ENCODE measurements around the gene OR8B3.

Gene OR8B3

DNA sequence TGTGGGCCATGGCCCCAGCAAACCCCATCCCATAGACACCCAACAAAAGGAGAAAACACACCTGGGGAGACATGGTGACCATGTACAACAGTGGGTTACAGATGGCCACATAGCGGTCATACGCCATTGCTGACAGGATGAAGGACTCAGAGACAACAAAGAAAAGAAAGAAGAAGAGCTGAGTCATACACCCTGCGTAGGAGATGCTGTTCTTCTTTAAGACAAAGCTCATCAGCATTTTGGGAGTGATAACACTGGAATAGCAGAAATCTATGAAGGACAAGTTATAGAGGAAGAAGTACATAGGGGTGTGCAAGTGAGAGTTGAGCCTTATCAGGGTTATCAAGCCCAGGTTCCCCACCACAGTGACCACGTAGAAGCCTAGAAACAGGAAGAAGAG is 41.8 kb upstream of the OR8B3 start:
- no peak for FAIRE-seq
- no peak for DNase-seq (ENCODE audit: insufficient read length, low spot score)
- TF ChIP-seq, protein P1, sequence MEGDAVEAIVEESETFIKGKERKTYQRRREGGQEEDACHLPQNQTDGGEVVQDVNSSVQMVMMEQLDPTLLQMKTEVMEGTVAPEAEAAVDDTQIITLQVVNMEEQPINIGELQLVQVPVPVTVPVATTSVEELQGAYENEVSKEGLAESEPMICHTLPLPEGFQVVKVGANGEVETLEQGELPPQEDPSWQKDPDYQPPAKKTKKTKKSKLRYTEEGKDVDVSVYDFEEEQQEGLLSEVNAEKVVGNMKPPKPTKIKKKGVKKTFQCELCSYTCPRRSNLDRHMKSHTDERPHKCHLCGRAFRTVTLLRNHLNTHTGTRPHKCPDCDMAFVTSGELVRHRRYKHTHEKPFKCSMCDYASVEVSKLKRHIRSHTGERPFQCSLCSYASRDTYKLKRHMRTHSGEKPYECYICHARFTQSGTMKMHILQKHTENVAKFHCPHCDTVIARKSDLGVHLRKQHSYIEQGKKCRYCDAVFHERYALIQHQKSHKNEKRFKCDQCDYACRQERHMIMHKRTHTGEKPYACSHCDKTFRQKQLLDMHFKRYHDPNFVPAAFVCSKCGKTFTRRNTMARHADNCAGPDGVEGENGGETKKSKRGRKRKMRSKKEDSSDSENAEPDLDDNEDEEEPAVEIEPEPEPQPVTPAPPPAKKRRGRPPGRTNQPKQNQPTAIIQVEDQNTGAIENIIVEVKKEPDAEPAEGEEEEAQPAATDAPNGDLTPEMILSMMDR (IDR thresholded peaks at IDR 0.05; ENCODE audit: insufficient read depth, missing control alignments), result no peak

DNA sequence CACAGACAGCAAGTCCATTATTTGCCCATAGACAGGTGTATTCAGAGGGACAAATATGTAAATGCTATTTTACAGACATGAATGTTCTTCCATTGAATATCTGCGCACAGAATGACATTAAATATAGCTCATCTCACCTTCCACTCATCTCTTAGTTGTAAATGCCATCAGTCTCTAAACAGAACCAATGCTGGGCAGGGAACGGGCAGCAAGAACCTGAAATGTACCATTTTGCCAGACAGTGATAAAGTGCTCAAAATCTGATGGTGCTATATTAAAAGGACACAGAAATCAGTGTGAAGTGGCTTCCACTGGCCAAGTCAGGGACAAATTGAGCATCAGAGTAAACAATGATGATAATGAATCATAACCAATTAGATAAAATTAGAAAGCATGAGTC is 35.9 kb upstream of the OR8B3 start:
- TF ChIP-seq, protein P1 (IDR thresholded peaks at IDR 0.05; ENCODE audit: insufficient read depth, missing control alignments), result no peak
- FAIRE-seq, result no peak
- no peak for DNase-seq (ENCODE audit: insufficient read length, low spot score)

DNA sequence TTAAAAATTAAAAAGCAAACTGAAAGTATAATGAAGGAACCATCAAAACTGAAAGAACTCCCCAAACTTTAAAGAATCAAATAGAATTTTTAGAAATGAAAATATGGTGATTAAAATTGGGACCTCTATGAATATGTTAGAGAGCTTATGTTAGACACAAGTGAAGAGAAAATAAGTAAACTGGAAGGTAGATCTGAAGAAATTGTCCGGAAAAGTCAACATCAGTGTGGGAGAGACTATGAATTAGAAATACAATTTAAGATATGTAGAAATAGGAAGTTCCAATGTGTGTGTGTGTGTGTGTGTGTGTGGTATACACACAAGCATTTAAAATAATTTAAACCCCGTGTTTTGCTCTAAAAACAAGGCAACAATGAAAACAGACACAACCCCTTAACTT is 30.8 kb upstream of the OR8B3 start:
- DNase-seq (ENCODE audit: insufficient read length, low spot score), result no peak
- TF ChIP-seq, protein P1 (IDR thresholded peaks at IDR 0.05; ENCODE audit: insufficient read depth, missing control alignments), result no peak
- FAIRE-seq, result no peak

DNA sequence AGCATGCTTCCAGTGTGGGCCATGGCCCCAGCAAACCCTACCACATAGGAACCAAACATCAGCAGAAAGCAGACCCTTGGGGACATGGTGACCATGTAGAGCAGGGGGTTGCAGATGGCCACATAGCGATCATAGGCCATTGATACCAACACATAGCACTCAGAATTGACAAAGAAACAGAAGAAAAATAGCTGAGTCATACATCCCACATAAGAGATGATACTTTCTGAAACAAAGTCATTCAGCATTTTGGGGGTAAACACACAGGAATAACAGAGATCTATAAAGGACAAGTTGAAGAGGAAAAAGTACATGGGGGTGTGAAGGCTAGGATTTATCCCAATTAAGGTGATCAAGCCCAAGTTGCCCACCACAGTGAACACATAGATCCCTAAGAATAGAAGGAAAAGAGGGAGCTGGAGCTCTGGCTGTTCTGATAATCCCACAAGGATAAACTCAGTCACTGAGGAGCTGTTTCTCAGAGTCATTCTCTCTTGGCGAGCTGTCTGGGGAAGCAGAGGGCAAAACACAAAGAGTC is 25.6 kb upstream of the OR8B3 start, which contains the start of gene OR8B4:
TSS of gene OR8B4 (minus strand) at position 488 of the 538 bp plus-strand sequence. CDS start at position 488, 0 bp downstream.
- no peak for FAIRE-seq
- TF ChIP-seq, protein P1 (IDR thresholded peaks at IDR 0.05; ENCODE audit: insufficient read depth, missing control alignments), result no peak
- no peak for DNase-seq (ENCODE audit: insufficient read length, low spot score)

DNA sequence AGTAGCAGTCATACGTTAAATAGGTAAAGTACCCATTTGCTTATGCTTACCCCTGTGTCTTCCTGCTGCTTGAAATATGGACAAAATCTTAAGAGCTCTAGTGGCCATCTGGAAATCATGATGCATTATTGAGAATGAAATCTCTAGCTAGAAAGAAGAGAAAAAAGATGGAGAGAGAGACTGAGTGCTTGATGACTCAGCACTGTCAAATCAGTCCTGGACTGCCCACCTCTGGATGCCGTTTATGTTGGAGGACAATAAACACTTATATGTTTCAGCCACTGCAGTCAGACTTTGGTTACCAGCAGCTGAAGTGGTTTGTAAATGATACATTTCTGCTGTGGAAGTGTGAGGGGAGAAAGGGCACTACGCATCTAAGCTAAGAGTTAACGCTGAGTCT is 22.2 kb upstream of the OR8B3 start:
- FAIRE-seq (no peak), DNase-seq (ENCODE audit: insufficient read length, low spot score) (no peak)
- TF ChIP-seq, protein P1 (IDR thresholded peaks at IDR 0.05; ENCODE audit: insufficient read depth, missing control alignments), result no peak

DNA sequence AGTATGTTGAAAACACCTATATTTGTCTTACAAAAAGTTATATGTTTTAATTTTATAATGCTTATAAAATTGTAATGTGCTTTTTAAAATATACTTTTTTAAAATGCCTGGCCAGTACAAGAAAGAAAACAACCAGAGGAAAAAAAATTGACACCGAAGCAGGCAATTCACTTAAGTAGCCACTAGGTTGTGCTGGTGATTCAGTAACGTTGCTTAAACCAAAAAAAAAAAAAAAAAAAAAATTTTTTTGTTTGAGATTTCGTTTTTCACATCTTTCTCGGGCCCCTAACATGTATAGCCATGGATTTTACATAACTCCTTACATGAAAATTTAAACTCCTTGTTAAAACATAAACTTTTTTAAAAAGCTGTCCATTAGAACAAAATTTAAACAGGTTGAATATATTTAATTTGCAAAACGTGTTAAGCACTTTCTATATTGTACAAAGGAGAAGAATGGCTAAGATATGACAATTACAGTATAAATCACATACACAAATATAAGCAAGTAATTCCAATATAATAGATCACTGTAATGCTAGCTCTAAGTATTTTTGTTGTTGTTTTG is 16.6 kb upstream of the OR8B3 start:
- TF ChIP-seq, protein P1 (IDR thresholded peaks at IDR 0.05; ENCODE audit: insufficient read depth, missing control alignments), result peak; percentile 63
- no peak for DNase-seq (ENCODE audit: insufficient read length, low spot score)
- FAIRE-seq, result no peak

DNA sequence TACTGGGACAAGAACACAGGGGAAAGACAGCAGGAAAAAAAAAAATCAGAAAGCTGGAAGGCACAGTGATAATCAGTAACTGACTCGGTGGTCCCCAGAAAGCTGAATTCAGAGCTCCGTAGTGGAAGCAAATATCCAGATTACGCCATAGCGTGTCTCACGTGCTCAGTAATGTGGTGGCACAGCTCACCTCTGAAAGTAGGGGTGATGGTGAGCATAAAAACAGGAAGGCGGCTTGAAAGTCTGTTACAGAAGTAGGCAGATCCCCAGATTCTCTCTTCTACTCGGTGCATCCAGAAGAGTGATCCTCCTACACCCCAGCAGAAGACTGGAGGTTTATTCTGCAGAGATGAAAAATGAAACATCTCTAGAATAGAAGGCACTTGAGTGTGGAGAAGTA is 11.1 kb upstream of the OR8B3 start:
- DNase-seq (ENCODE audit: insufficient read length, low spot score), result no peak
- TF ChIP-seq, protein P1 (IDR thresholded peaks at IDR 0.05; ENCODE audit: insufficient read depth, missing control alignments), result no peak
- no peak for FAIRE-seq
